ENCODE measurements around the gene ZNF574.

DNA sequence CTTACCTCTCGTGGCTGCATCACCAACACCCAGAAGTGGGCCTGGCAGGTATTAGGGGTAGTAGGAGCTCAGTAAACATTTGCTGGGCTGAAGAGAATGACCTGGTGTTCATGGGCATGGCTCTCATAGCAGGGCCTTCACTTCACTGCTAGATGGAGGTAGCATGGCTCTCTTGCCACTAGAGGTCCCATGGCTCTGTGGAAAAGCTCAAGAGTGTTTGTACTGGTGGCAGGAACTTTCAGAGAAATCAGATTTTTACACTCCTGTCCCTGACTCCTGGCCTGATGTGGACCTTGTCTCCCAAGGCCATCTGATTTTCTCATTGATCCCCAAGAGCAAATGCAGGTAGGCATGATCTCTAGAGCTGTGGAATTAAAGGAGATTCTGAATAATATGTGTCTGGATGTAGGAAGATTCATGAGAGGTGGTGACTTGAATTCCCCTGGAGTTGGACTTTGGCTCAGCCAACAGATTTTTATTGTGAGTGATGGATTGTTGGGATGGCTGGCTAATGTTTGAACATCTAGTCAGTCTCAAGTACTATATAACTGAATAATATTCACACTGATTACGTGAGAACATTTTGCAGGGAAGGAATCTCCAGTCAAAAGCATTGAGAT lies 5.7 kb downstream of the ZNF574 start:
- no peak for TF ChIP-seq POLR2A (IDR thresholded peaks at IDR 0.05)
- TF ChIP-seq, protein P1, sequence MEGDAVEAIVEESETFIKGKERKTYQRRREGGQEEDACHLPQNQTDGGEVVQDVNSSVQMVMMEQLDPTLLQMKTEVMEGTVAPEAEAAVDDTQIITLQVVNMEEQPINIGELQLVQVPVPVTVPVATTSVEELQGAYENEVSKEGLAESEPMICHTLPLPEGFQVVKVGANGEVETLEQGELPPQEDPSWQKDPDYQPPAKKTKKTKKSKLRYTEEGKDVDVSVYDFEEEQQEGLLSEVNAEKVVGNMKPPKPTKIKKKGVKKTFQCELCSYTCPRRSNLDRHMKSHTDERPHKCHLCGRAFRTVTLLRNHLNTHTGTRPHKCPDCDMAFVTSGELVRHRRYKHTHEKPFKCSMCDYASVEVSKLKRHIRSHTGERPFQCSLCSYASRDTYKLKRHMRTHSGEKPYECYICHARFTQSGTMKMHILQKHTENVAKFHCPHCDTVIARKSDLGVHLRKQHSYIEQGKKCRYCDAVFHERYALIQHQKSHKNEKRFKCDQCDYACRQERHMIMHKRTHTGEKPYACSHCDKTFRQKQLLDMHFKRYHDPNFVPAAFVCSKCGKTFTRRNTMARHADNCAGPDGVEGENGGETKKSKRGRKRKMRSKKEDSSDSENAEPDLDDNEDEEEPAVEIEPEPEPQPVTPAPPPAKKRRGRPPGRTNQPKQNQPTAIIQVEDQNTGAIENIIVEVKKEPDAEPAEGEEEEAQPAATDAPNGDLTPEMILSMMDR (IDR thresholded peaks at IDR 0.05), result peak in 4 of 6 experiments; percentile 15 to 54 (median 32)

All from esophagus squamous epithelium (tissue), 4 donors.